ENCODE data around the gene RPS15. TPM values are rescaled to one million over a fixed set of nuclear protein-coding genes. Genes with fewer than 3 reads are reported as not detected.
A peak's percentile ranks its signal among the peaks of the same experiment; 100 is the strongest.

The RPS15 gene
- total and polyA plus RNA-seq, 9 of the 15 experiments (the other 6 are each of a cell fraction or from before 2014, with no cell fraction given) = 605 to 2,791 (median 957) TPM

GRCh38 chr19:1388637-1389026 is 49.6 kb upstream of the RPS15 start:
- FAIRE-seq = no peak
- TF ChIP-seq HNRNPL (IDR thresholded peaks at IDR 0.05; ENCODE audit: low read depth, low read length) (0 out of 2 replicates have a peak, but pooled peaks have one; percentile 29), RBFOX2 (IDR thresholded peaks at IDR 0.05; ENCODE audit: low read depth, low read length) (0 out of 2 replicates have a peak, but pooled peaks have one; percentile 28), POLR2G (IDR thresholded peaks at IDR 0.05; ENCODE audit: low read depth, low read length) (peak; percentile 64), KLF13 (tag; IDR thresholded peaks at IDR 0.05; ENCODE audit: borderline replicate concordance, low read depth) (no peak), ZNF57 (CRISPR knock-in tag; IDR thresholded peaks at IDR 0.05) (no peak), PCBP1 (IDR thresholded peaks at IDR 0.05; ENCODE audit: low read depth, low read length, poor library complexity, severe bottlenecking) (peak; percentile 10), SLC30A9 (CRISPR knock-in tag; IDR thresholded peaks at IDR 0.05) (no peak)
- no peak for DNase-seq (ENCODE audit: extremely low read depth in 1 of 4, low spot score in 3 of 4)
- CTCF ChIA-PET (ENCODE audit: low intra/inter-chr PET ratio) = no interaction called here
- POLR2A ChIA-PET = interaction anchor here (0.5 to 0.6 kb wide), 2 partner anchors 105 to 115 kb away, joined by 3 read pairs; no protein-coding TSS in a partner anchor
- Histone ChIP-seq H3K4me1 (replicated peaks in 1 of 2; ENCODE audit: control insufficient read depth in 2 of 2, insufficient read depth in 2 of 2, low read length in 2 of 2) (peaks cover 0 to 59% of the 10 kb centered on the region in 2 experiments; a peak in 2 of 5 replicates), H3K9me1 (ENCODE audit: control insufficient read depth, insufficient read depth, low read length) (no peaks in the 10 kb centered on the region), H3K79me2 (ENCODE audit: control insufficient read depth, insufficient read depth, low read length) (peaks cover 45% of the 10 kb centered on the region), H3K36me3 (ENCODE audit: control insufficient read depth, insufficient read depth, low read length) (peaks cover 75% of the 10 kb centered on the region; the same call in 2 of the 3 replicates), H3K27me3 (ENCODE audit: control insufficient read depth in 2 of 2, insufficient read depth in 2 of 2, low read length in 2 of 2) (no peaks in the 10 kb centered on the region), H2AFZ (ENCODE audit: low read depth, low read length) (no peak overlapping the region), H4K20me1 (replicated peaks; ENCODE audit: control insufficient read depth, insufficient read depth, low read length) (peaks cover 6% of the 10 kb centered on the region), H3K9ac (ENCODE audit: insufficient read depth in 1 of 2, low read depth in 2 of 2, low read length in 2 of 2) (no peak overlapping the region), H3K4me3 (no peak overlapping the region), H3K27ac (ENCODE audit: extremely low read depth, low read depth, low read length) (no peak overlapping the region), H3K4me2 (ENCODE audit: insufficient read depth, low read length) (no peak overlapping the region; the same call in 1 of the 2 replicates), H3K9me3 (replicated peaks; ENCODE audit: control insufficient read depth, insufficient read depth, low read depth, low read length) (no peaks in the 10 kb centered on the region)
- in situ Hi-C loops (cut with MboI) (no loop called here), intact Hi-C loops (cut with micrococcal nuclease) (no loop called here)
- no TSS peak for BruUV-seq (replicated peaks)
- ATAC-seq = no peak
- WGBS (ENCODE audit: insufficient coverage, low coverage, missing lambda C conversion rate) = 100% methylated on average over 12 of the region's 17 CpGs

Data from K562 (cell line).